Ureter (tissue), 1 donor: ENCODE results near the gene PIGR. TPM values are rescaled to one million over a fixed set of nuclear protein-coding genes. Genes with fewer than 3 reads are reported as not detected.
A peak's percentile ranks its signal among the peaks of the same experiment; 100 is the strongest.
"Not testable (repeated sequence)": the region's sequence is repeated elsewhere in the genome, so short reads cannot be mapped to it uniquely, and the experiment has no call there.

ENCODE experiments used
- DNase-seq: peaks from one replicate; pipeline ENCODE4 v3.0.0-alpha.2; 2020; ENCODE audit warnings: low spot score
- total RNA-seq: library from RNA; stranded (reverse); gene quantifications from one replicate; pipeline ENCODE4 v1.2.4, GENCODE V29; 2023
- donor health status: DM: yes; HTN: yes; CAD: no.

The PIGR gene
- total RNA-seq, 1 donor from 2014 or later: 670 TPM

- no peak for DNase-seq
These were observed 12.8 kb downstream of the PIGR start for GRCh38 chr1:206933333-206933945.

GRCh38 chr1:206932177-206932576 lies 14.1 kb downstream of the PIGR start:
- no peak for DNase-seq

DNA sequence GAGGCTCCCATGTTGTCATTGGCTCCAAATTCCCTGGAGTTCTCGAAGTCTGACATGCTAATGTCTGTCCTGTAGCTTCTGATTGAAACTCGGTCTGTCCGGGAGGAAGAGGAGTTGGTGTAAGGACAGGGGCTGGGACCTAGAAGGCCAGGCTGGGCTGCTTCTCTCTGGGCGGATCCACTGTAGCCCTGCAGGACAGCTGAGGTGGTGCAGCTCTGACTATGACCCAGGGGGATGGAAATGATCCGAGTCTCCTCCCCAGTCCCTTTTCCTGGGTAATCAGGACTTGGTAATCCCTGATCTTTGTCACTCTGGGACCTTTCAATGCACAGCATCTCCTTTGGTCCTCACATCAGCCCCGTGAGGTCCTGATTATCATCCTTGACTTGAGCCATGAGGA lies 14.6 kb downstream of the PIGR start:
- no peak for DNase-seq

DNA sequence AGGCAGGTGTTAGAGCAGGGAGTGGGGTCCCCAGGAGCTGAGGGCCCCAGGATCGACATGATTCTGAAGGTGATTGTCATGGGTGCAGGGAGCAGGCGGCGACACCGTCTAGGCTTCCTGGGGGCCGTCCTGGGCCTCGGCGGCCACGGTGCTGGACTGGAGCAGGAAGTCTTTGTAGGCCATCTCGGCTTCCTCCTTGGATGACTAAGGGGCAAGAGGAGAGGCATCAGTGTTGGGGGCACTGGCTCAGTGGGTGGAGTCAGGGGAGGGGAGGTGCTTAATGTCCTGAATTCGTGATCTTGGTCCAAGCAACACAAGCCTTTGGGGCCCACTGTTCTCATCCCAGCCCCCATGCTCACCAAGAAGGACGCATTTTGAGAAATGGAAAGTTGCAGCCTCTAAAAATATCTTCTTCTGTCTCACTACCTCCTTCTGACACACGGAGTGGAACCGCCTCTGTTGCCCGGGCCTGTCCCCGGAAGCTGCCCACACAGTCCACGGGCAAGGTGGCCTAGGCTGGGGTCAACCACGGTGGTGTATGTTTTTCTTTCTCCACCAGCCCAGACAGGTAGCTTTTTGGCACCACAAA lies 16.0 kb downstream of the PIGR start:
- DNase-seq: no peak

DNA sequence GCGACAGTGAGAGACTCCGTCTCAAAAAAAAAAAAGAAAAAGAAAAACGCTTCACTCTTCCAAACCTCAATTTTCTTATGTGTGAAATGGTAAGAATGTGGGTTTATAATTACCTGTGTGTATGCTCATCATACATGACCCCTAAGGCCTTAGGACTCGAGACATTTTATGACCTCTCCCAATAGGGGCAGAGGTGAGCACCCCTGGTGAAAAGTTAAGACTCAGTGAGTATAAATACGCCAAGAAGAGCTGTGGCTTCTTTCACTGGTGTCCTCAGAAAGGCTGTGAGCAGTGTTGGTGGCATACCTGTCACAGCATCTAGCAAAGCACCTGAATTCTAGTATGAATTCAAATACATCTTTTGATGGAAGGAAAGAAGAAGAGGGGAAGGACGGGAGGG lies 16.7 kb downstream of the PIGR start:
- DNase-seq: no peak

DNA sequence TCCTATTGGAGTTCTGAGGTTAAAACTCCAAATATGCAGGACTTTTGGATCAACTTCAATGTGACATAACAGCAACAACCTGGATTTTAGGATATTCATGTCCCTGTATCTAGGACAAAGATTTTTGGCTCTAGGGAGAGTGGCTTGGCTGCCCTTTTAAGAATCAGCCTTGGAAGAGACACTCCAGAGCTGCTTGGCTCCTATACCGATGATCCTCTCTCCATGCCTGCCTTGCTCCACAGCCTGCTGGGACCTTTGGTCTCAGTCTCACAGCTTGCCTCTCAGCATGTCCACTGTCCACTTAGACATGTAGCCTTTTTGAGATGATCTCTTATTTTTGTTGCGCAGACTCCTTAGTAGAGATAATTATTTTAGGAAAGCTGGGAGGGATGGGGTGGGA lies 20.0 kb downstream of the PIGR start:
- DNase-seq: no peak

DNA sequence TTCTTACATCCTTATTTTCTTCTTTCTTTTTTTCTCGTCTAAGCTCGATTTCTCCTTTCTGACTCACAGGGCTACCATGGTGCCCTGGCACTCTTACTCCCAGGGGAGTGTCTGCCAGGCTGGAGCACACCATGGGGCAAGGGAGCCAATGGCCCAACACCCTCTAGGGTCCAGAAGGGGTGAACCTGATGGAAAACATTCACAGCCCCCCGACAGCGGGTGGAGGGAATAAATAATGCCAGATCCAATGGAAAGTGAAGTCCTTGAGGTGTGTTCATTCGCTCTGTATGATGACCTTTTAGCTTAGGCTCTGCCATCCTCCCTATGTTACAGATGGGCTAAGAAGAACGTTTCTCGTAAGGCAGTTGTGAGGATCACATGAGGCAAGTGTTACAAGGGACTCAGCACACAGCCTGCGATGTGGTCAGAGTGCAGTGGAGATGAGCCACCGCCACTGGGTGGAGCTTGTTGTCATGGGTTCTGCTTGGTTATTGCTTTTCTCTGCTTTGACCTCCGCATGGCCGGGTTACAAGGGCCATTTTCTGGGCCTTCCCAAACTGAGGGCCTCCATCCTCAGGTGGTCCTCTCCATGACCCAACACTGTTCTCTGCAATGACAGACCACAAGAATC lies 21.0 kb downstream of the PIGR start:
- DNase-seq: no peak

DNA sequence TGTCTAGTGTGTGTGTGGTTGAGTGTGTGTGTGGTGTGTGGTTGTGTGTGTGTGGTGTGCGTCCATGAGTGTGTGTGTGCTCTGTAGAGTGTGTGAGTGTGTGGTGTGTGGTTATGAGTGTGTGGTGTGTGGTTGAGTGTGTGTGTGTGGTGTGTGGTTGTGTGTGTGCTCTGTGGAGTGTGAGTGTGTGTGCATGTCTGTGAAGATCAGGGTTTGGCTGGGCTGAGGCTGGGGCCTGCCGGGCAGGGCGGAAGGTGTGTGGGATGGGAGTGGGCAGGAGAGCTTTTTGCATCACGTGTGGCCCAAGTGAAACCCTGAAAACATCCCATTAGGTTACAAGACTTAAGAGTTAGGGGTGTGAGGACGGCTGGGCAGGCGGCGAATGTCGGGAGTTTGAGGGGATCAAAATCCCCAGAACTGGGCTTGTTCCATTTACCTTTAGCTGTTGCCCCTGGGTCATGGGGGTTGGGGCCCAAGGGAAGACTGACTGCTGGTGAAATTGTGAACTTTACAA lies 21.6 kb downstream of the PIGR start:
- no peak for DNase-seq

GRCh38 chr1:206923961-206924557 lies 22.2 kb downstream of the PIGR start:
- DNase-seq: not testable (repeated sequence)

GRCh38 chr1:206923009-206923960 lies 23.0 kb downstream of the PIGR start:
- DNase-seq: no peak

DNA sequence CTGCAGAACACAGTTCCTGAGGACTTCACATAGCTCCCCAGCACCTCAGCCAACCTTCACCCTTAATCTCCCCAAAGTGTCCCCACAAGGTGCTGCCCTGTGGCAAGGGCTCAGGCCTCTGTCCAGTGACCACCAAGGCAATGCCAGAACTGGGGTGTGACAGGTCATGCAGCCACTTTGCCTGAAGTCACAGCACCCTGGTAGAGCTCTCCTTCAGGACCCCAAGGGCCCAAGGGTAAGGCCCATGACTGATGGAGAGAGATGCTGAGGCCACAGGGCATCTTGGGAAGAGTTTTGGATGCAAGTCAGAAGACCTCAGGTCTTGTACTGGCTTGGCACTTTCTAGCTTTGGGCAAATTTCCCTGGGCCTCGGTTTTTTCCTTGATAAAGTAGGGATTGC lies 23.7 kb downstream of the PIGR start:
- DNase-seq: no peak

- DNase-seq: peak; percentile 51
These were observed 24.4 kb downstream of the PIGR start, which contains the start of gene FCMR for GRCh38 chr1:206921772-206922265. FCMR (minus strand) TSS chr1:206921941; CDS start chr1:206921854, 87 bp downstream.

- no peak for DNase-seq
These were observed 28.2 kb downstream of the PIGR start for GRCh38 chr1:206918076-206918475.

- DNase-seq: no peak
These were observed 30.1 kb downstream of the PIGR start for GRCh38 chr1:206916000-206916709.

GRCh38 chr1:206915030-206915735 lies 31.1 kb downstream of the PIGR start:
- DNase-seq: no peak

- no peak for DNase-seq
These were observed 32.3 kb downstream of the PIGR start for GRCh38 chr1:206913766-206914537.

- peak; percentile 84 for DNase-seq
These were observed 33.7 kb downstream of the PIGR start for GRCh38 chr1:206912445-206913095.

- no peak for DNase-seq
These were observed 35.1 kb downstream of the PIGR start for GRCh38 chr1:206911064-206911663.
